Measurements from ENCODE around the gene YDJC.

DNA sequence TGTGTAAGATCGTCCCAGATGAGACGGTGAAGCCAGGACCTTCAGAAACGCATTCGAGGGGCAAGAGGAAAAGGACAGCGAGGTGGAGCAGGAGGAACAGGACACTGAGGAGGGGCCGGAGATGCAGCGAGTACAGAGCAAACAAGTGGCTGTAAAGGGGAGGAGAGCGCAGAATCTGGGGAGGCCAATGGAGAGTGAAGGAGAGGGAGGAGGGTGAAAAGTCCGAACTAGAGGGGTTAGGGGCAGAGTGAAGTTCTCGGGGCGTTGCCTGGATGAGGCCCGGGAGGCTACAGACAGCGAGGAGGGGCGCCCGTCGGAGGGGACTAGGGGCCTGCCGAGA is 27.2 kb upstream of the YDJC start:
- TF ChIP-seq, protein P1, sequence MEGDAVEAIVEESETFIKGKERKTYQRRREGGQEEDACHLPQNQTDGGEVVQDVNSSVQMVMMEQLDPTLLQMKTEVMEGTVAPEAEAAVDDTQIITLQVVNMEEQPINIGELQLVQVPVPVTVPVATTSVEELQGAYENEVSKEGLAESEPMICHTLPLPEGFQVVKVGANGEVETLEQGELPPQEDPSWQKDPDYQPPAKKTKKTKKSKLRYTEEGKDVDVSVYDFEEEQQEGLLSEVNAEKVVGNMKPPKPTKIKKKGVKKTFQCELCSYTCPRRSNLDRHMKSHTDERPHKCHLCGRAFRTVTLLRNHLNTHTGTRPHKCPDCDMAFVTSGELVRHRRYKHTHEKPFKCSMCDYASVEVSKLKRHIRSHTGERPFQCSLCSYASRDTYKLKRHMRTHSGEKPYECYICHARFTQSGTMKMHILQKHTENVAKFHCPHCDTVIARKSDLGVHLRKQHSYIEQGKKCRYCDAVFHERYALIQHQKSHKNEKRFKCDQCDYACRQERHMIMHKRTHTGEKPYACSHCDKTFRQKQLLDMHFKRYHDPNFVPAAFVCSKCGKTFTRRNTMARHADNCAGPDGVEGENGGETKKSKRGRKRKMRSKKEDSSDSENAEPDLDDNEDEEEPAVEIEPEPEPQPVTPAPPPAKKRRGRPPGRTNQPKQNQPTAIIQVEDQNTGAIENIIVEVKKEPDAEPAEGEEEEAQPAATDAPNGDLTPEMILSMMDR (IDR thresholded peaks at IDR 0.05; ENCODE audit: borderline replicate concordance, extremely low read depth, low read length, poor library complexity, severe bottlenecking) = no peak
- no peak for TF ChIP-seq EZH2 (IDR thresholded peaks at IDR 0.05; ENCODE audit: borderline replicate concordance, low read depth, low read length, severe bottlenecking)
